Subcutaneous abdominal adipose tissue (tissue), 5 donors: ENCODE data around the gene UST.
"Not testable (repeated sequence)": the region's sequence is repeated elsewhere in the genome, so short reads cannot be mapped to it uniquely, and the experiment has no call there.

Experiments used
- H3K27ac ChIP-seq: one replicate; pipeline ENCODE4 v1.7.0; 2013; ENCODE audit warnings: low read depth, mild to moderate bottlenecking, inconsistent platforms, low read length, moderate library complexity
- H3K27me3 ChIP-seq, 5 donors: one replicate each; pipeline ENCODE4 v1.7.0; 2013; ENCODE audit warnings: low read length in 5 of 5, inconsistent platforms in 1 of 5; ENCODE audit not compliant: control insufficient read depth in 5 of 5, insufficient read depth in 4 of 5
- H3K36me3 ChIP-seq, 5 donors: one replicate each; pipeline ENCODE4 v1.7.0; 2013; ENCODE audit warnings: low read length in 5 of 5; ENCODE audit not compliant: control insufficient read depth in 5 of 5, insufficient read depth in 5 of 5
- H3K4me1 ChIP-seq, 5 donors: one replicate each; pipeline ENCODE4 v1.7.0; 2013; ENCODE audit warnings: low read length in 5 of 5, mild to moderate bottlenecking in 3 of 5, moderate library complexity in 1 of 5; ENCODE audit not compliant: control insufficient read depth in 5 of 5, insufficient read depth in 5 of 5
- H3K4me3 ChIP-seq, 5 donors: one replicate each; pipeline ENCODE4 v1.7.0; 2013; ENCODE audit warnings: low read length in 5 of 5, low read depth in 1 of 5
- H3K9ac ChIP-seq, 5 donors: one replicate each; pipeline ENCODE4 v1.7.0; 2013; ENCODE audit warnings: low read length in 5 of 5, mild to moderate bottlenecking in 4 of 5, moderate library complexity in 3 of 5
- H3K9me3 ChIP-seq, 5 donors: one replicate each; pipeline ENCODE4 v1.7.0; 2013; ENCODE audit warnings: low read length in 5 of 5; ENCODE audit not compliant: control insufficient read depth in 5 of 5
- donor health status: healthy.
- donor health status: healthy.
- donor health status: healthy.
- donor health status: healthy.
- donor health status: healthy.

Gene UST

DNA sequence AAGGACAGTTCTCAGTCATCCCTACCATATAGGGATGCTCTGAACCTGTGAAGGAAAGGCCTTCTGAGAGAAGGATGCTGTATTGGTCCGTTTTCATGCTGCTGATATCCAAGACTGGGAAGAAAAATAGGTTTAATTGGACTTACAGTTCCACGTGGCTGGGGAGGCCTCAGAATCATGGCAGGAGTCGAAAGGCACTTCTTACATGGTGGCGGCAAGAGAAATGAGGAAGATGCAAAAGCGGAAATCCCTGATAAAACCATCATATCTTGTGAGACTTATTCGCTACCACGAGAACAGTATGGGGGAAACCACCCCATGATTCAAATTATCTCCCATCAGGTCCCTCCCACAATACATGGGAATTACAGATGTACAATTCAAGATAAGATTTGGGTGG lies 209.3 kb downstream of the UST start:
- H3K36me3 ChIP-seq, H3K9me3 ChIP-seq, H3K4me1 ChIP-seq, H3K4me3 ChIP-seq, H3K27me3 ChIP-seq, H3K27ac ChIP-seq, H3K9ac ChIP-seq: not testable (repeated sequence)

DNA sequence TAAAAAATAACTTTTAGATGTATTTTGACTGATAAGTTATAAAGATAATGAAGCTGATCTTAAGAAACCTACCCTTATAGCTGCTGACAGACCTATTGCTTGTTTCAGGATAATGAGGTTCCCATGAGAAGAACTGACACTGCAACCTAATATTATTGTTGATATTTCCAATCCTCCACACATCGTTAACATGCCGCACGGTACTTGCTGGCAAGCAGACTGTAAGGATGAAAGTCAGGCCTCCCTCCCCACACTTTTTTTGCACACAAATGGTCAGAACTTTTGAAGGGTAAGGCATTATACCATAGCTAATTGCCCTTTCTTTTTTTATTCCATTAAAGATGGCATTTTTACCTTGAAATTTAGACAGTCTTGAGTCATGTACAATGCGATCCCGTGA lies 210.9 kb downstream of the UST start:
- Histone ChIP-seq H3K4me1 (peaks cover 0 to 1% (median 0%) of the 10 kb centered on the region in 5 donors), H3K9me3 (no peaks in the 10 kb centered on the region), H3K4me3 (no peak overlapping the region), H3K36me3 (no peaks in the 10 kb centered on the region), H3K27ac (no peak overlapping the region), H3K9ac (no peak overlapping the region), H3K27me3 (no peaks in the 10 kb centered on the region)

DNA sequence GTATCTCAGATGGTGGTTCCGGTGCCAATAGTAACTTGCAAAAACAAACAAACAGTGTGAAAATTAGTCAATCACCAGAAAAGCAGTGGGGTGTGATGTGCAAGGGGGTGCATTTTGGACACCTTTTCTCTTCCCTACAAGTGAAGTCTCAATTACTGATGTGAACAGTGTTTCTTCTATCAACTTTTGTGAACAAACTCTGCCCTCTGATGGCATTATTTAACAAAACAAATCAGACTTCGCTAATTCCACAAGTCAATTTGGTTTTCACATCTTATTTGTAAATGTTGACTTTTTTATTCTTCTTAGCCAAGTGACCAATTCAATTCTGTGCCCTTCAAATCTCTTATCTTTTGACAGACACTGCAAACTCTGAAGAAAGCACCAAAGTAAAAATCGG lies 212.2 kb downstream of the UST start:
- Histone ChIP-seq H3K9me3 (no peaks in the 10 kb centered on the region), H3K27me3 (no peaks in the 10 kb centered on the region), H3K4me3 (no peak overlapping the region), H3K9ac (no peak overlapping the region), H3K36me3 (no peaks in the 10 kb centered on the region), H3K4me1 (no peaks in the 10 kb centered on the region), H3K27ac (no peak overlapping the region)

DNA sequence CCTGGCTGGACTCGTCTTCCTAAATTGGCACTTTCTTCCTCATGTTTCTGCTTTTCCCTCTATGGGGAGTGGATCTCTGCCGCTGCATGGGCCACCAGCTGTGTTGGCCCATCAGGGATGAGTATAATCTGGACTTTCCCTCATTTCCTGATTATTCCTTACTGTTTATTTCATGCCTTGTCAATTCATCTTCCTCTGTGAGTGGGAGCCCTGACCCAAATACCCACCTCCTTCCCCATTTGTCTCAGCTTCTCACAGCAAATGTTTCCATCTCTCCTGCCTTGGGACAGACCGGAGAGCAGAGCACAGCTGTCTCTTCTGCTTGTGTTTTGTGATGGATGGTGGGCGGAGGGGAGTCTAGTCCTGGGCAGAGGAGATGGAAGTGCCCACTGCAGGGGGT lies 212.7 kb downstream of the UST start:
- Histone ChIP-seq H3K4me1 (no peaks in the 10 kb centered on the region), H3K4me3 (no peak overlapping the region), H3K9ac (no peak overlapping the region), H3K27ac (no peak overlapping the region), H3K9me3 (no peaks in the 10 kb centered on the region), H3K27me3 (no peaks in the 10 kb centered on the region), H3K36me3 (no peaks in the 10 kb centered on the region)

DNA sequence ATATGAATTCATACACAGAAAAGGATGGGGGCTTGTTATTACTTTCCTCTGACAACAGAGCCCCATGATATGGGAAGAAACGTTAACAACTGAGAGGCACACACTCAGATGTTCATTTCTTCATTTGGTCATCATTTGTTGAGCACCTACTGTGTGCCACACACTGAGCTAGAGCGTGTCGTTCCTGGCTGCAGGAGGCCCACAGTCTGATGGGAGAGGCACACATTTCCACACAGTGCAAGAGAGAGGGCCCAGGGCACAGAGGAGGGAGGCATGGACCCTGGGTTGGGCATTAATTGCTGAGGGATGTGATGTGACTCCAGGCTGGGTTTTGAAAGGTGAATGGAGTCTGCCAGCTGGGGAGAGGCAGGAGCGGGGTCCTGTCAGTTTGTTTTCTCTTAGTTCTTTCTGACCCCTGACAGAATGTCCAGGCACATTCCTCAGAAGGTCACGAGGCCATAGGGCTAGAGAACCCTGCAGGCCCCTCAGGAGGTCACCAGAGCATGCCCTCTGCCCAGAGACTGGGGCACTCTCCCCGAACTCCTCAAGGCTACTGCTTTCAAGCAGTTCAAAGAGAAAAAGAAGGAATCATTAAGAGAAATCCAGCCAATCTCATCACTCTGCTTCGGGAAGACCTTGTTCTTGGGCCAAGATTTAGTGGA lies 216.2 kb downstream of the UST start:
- Histone ChIP-seq H3K4me3 (no peak overlapping the region), H3K27ac (no peak overlapping the region), H3K4me1 (peaks cover 0 to 2% (median 0%) of the 10 kb centered on the region in 5 donors), H3K9ac (no peak overlapping the region), H3K9me3 (no peaks in the 10 kb centered on the region), H3K36me3 (no peaks in the 10 kb centered on the region), H3K27me3 (peaks cover 0 to 4% (median 0%) of the 10 kb centered on the region in 5 donors)

DNA sequence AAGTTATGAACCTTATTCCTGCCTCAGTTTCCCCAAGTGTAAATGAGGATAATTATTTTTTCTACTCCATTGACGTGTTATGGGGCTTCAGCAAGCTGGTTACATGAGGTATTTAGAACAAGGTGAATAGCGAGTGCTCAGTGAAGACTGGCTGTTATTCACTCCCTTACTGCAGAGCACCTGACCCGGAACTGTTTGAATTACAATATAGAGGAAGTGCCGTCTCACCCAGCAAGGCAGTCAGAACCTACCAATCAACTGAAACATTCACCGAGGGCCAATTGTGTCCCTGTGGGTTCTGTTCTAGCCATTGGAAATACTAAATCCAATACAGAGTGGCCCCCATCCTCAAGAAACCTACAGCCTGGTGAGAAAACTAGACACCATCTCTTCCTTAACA lies 216.9 kb downstream of the UST start:
- Histone ChIP-seq H3K4me1 (peaks cover 0 to 5% (median 0%) of the 10 kb centered on the region in 5 donors), H3K9ac (no peak overlapping the region), H3K27me3 (peaks cover 0 to 4% (median 0%) of the 10 kb centered on the region in 5 donors), H3K36me3 (no peaks in the 10 kb centered on the region), H3K9me3 (no peaks in the 10 kb centered on the region), H3K4me3 (no peak overlapping the region), H3K27ac (no peak overlapping the region)

DNA sequence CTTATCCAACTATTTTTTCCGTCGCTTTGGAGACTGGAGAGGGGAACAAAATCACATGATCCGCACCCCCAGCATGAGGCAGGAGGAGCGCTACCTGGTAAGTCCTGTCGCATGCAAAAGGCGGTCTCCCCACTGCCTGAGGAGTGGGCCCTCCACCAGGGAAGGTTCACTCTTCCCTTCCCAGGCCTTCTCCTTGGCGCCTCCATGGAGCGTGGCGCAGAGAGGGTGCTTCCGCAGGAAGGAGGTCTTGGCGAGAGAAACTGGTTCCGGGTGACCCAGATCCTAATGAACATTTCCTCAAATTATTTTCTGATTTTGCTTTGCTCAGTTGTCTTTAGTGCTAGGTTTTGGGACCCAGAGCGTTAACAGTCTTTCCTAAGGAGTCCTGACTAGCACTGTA lies 217.6 kb downstream of the UST start:
- Histone ChIP-seq H3K4me3 (no peak overlapping the region), H3K27me3 (peaks cover 0 to 4% (median 0%) of the 10 kb centered on the region in 5 donors), H3K9ac (no peak overlapping the region), H3K9me3 (no peaks in the 10 kb centered on the region), H3K4me1 (peaks cover 3 to 10% (median 4%) of the 10 kb centered on the region in 5 donors), H3K27ac (no peak overlapping the region), H3K36me3 (no peaks in the 10 kb centered on the region)

DNA sequence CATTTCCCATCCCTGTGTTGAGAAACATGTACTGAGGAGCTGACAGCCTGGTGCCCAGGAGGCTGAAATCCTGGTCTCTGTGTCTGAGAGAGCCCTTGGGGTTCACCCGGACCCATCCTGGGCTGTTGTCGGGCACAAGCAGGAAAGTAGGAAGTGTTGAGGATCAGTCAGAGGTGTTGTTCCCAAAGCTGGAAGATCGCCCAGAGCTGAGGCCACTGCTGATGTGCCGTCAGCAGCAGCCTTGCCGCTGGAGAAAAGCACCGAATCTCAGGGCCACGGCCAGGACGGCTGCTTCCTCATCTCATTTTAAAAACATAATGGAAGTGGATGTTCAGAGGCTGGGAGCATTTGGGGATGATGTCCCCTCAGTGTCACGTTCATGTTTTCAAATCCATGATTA lies 218.5 kb downstream of the UST start:
- H3K4me3 ChIP-seq: no peak overlapping the region
- no peaks in the 10 kb centered on the region for H3K9me3 ChIP-seq
- no peak overlapping the region for H3K27ac ChIP-seq
- H3K36me3 ChIP-seq: no peaks in the 10 kb centered on the region
- H3K27me3 ChIP-seq: peaks cover 0 to 7% (median 1%) of the 10 kb centered on the region in 5 donors
- peaks cover 5 to 13% (median 9%) of the 10 kb centered on the region in 5 donors for H3K4me1 ChIP-seq
- H3K9ac ChIP-seq: no peak overlapping the region

DNA sequence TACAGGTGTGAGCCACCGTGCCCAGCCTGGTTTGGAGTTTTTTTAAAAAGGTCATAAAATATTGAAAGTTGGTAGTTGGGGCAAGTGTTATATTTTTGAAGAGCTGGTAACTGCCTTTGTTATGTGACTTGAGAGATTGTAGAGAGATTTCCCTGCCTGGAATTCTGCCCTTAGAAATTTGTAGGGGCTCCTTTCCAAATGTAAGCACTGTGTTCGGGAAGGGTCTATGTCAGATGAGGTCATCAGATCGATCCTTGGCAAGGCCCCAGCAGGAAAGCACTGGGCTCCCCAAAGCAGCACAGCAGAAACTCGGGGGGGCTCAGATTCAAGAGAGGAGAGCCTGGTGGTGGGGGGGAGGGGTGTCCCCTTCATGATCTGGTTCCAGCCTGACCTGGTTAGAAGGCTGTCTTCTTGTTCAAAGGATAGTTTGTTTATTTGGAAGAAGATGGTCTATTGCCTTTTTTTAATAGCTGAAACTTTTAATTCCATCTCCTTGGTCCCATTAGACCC lies 220.2 kb downstream of the UST start:
- Histone ChIP-seq H3K27ac (no peak overlapping the region), H3K4me1 (peaks cover 5 to 15% (median 9%) of the 10 kb centered on the region in 5 donors), H3K9me3 (no peaks in the 10 kb centered on the region), H3K4me3 (no peak overlapping the region), H3K9ac (no peak overlapping the region), H3K36me3 (no peaks in the 10 kb centered on the region), H3K27me3 (peaks cover 3 to 21% (median 7%) of the 10 kb centered on the region in 5 donors)

DNA sequence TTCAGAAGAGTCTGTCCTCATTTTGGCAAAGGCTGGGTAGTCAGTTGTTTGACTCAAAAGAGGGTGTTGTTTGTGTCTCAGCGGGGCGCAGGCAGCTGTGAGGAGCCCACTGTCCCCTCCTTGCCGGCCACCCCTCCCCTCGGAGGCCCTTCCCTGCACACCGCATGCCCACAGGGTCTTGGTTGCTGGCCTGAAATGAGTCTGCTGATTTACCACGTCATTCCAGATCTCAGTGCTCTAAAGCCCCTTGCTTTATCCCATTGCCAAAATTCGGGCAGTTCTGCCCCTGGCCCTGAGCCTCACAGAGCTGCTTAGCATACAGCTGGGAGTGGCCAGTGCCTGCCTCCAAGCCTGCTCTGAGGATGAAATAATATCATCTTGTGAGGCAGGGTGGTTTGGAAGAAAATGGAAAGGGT lies 220.7 kb downstream of the UST start:
- no peak overlapping the region for H3K9ac ChIP-seq
- H3K4me1 ChIP-seq: peaks cover 5 to 15% (median 10%) of the 10 kb centered on the region in 5 donors
- no peak overlapping the region for H3K27ac ChIP-seq
- no peaks in the 10 kb centered on the region for H3K9me3 ChIP-seq
- no peak overlapping the region for H3K4me3 ChIP-seq
- H3K27me3 ChIP-seq: peaks cover 5 to 26% (median 9%) of the 10 kb centered on the region in 5 donors
- H3K36me3 ChIP-seq: no peaks in the 10 kb centered on the region
